T-helper 2 cell (primary cell): ENCODE measurements around the gene CCT4.
"Not testable (repeated sequence)": the region's sequence is repeated elsewhere in the genome, so short reads cannot be mapped to it uniquely, and the experiment has no call there.

ENCODE experiments used
- DNase-seq, 5 experiments: peaks; one replicate each; pipeline versions ENCODE4 v3.0.0 to v3.0.0-alpha.2; 2012 to 2022
- total RNA-seq, 2 donors: gene quantifications; one replicate each; lab custom pipeline; 2026; lab: John Stamatoyannopoulos, UW

Gene CCT4, protein sequence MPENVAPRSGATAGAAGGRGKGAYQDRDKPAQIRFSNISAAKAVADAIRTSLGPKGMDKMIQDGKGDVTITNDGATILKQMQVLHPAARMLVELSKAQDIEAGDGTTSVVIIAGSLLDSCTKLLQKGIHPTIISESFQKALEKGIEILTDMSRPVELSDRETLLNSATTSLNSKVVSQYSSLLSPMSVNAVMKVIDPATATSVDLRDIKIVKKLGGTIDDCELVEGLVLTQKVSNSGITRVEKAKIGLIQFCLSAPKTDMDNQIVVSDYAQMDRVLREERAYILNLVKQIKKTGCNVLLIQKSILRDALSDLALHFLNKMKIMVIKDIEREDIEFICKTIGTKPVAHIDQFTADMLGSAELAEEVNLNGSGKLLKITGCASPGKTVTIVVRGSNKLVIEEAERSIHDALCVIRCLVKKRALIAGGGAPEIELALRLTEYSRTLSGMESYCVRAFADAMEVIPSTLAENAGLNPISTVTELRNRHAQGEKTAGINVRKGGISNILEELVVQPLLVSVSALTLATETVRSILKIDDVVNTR
- 113 to 138 reads per million in 2 donors for total RNA-seq

DNA sequence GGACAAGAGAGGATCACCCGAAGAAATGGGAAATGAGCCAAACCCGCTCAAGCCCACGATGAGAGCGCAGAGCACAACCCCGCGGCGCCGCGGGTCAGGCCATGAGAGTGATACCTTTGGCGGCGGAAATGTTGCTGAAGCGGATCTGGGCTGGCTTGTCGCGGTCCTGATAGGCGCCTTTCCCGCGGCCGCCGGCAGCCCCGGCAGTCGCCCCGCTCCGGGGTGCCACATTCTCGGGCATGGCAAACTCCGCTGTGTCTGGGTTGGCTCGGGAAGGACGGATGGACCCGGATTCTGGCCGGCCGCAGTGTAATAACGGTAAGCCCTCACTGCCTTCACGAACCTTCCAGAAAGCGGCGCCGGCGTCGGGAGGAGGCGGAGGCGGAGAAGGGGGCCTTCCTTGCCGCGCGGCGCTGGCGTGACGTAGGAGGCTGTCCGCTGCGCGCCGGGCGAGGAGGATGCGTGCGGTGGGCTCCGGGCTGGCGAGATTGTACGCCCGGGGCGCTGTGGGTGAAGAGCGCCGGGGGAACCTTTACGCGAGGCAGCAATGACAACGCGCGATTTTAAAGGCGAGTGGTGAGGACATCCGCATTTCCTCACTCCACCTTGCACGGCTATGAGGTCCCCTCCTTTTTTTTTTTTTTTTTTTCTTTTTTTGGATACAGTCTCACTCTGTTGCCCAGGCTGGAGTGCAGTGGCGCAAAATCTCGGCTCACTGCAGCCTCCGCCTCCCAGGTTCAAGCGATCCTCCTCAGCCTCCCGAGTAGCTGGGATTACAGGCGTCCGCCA, at the start of gene CCT4:
CCT4 (minus strand) TSS at position 390 of the 789 bp plus-strand sequence; CDS start at position 241, 149 bp downstream.
- peak; percentile 77 to 92 (median 84) for DNase-seq

DNA sequence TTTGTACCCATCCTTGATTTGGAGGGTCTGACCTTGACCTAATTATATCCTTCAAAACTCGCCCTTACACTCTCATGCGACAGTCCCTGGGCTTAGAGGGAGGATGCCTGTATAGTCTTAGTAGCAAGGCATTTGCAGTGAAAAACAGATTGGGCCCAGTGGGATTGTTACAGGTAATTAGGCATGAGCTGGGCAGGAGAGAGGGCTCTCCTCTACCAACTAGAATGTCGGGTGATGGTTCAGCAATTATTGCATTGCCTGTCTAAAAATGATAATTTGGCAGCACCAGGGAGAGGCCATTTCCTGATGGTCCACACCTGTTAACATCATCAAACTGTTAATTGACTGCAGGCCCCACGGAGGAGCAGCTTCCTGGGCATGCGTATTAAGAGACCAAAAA, 49.4 kb upstream of the CCT4 start:
- DNase-seq, result no peak

DNA sequence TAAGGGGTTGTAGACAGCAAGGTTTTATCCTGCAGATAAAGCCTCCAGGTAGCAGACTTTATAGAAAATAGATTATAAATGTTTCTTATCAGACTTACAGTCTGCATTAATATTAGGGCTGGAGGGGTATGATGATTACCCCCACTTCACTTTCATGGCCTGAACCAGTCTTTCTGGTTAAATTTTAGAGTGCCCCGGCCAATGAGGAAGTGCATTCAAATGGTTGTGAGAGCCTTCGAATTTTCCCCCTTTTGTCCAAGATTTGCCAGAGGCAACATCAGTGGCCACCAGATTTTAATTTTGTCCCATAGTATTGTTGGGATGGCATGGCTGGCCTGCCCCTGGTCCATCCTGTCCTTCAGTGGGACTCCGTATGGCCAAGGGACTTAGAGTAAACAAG, 48.6 kb upstream of the CCT4 start:
- DNase-seq, result no peak

DNA sequence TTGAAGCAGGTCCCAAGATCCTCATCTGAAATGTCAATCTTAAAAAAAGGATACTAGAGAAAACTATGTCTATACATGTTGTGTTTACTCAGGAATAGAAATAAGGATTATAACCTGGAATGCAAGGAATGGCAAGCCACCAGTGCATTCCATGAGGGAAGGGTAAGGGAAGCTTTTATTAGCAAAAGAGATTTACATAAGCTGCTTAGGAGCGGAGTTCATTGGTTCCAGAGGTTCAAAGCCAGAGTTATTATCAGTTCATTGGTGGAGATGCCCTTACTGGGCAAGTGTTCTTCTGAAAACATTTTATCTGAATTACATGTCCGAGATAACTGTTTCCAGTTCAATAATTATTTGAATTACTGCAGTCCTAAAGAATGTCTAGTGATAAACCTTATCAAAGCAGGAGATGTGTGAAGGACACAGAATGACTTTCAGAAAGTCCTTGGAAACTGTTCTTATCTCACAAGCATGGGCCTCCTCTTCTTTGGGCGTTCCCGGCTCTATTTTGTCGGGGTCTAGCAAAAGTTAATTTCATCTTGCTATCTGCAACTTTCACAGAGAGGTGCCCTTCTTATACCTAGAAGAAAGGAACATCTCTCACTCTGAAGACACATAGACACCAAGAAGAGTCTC, 40.5 kb upstream of the CCT4 start:
- DNase-seq, result no peak

DNA sequence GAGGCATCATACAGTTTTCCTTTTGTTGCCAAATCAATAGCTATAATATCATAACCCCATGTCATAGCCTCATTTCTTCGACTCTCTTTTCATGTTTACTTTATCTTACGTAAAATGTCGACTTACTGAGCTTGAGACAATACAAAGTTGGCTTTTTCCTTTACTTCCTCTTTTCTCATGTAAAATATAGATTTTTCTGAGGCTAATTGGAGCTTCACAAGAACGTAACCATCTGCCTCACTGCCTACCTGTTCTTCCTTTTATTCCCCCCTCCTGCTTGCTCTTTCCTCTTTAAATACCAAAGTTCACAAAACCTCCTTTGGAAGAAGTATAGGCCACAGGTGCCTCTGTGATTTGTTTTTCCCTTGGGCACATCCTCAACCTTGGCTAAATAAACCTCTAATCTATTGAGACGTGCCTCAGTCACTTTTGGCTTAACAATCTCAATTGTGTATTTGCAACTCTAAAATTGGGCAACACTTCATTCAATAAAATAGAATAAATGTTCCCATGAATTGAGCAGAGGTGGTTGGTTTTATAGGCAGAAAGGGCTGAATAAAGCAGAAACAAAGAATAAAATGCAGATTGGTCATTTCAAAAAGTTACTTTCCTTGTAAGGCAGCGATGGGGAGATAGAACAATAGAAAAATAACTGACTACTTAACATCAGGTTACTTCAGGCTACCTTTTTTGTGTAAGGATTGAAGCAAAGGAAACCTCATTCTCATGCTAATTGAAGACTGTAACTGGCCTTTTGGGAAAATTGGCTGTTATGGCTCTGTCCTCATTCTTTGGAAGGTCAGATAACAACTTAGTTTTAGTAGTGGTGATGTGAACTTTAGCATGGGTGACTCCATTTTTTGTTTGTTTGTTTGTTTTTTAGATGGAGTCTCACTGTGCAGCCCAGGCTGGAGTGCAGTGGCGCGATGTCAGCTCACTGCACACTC, 38.3 kb upstream of the CCT4 start:
- no peak for DNase-seq

DNA sequence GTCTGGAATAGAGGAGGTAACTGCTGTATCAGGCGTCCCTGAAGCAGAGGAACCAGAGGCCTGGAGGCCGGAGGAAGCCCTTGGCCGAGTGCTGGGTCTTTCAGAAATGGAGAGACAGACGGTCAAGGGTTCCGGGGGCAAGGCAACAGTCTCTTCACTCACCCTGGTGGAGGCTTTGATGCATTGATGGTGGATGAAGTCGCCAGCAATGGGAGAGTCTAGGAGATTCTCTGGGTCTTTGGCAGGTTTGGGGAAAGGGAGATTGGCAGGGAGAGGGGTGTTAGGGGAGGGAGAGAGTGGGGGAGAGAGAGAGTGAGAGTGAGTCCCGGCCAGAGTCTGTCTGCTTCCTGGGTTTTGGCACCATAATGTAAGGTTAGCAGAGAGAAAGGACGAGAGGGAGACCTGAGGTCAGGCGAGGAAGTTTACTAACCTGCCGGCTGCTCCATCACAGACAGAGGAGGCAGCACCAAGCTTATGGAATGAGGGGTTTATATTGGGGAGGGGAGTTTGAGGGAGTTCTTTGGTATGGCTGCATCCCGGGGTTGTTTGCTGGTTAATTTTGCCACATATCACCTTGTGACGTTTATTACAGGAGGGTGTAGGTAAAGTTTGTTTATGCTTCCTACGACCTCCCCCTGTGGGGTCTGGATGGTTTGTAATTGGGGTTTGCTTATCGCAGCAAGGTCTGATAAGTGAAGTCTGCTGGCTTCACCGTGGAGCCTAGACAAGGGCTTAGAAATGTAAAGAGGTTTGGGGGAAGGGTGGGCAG, 36.6 kb upstream of the CCT4 start:
- no peak for DNase-seq

DNA sequence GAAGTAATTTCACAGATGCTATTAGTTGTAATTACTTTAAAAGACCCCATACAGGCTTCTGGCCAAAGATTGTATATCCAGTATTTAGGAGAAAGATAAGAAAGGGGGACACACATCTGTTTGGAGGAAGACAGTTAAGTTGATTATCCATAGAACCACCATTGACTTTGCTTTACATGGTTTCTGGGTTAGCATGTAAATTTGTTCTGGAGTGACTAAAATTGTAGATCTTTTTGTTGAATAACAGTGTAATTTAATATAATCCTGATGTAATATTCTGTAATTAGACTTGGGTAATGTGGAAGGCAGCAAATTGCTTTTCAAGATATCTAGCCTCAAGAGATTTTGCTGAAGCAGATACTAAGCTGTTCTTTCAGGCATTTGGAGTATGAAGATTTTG, 34.3 kb upstream of the CCT4 start:
- no peak for DNase-seq

DNA sequence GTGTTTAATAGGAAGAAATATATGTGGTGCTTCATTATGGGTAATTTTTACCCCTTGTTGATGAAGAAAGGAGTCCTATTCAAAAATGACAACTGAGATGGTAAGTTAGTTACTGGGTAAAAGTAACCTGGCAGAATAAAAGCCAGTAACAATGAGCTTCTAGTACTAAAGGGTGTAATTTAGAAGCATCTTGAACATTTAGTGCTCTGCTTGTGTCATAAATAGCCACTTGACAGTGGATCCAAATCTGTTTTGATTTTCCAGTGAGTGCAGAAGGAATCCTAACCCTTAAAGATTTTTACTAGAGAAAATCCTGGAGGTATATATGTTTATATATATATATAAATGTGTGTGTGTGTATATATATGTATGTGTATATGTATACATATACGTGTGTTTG, 32.1 kb upstream of the CCT4 start:
- no peak for DNase-seq

DNA sequence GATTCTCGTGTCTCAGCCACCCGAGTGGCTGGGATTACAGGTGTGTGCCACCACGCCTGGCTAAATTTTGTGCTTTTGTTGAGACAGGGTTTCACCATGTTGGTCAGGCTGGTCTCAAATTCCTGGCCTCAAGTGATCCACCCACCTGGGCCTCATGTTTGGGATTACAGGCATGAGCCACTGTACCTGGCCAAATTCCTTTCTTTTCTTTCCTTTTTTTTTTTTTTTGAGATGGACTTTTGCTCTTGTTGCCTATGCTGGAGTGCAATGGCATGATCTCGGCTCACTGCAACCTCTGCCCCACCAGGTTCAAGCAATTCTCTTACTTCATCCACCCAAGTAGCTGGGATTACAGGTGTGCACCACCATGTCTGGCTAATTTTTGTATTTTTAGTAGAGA, 26.3 kb upstream of the CCT4 start:
- not testable (repeated sequence) for DNase-seq

DNA sequence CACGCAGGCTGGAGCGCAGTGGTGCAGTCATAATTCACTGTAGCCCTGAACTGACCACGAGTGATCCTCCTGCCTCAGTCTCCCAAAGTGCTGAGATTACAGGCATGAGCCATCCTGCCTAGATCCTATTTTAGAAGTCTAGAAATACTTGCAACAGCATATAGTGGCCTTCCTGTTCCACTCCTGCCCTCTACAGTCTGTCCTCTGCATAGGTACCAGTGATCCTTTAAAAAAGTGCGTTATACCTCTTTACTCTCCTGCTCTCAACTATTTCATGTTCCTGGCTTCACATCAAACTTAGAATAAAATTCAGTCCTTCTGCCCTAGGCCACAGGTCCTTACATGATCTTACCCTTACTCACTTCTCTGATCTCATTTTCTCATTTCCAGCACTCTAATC, 23.1 kb upstream of the CCT4 start:
- peak in 1 of 5 experiments; percentile 23 for DNase-seq

DNA sequence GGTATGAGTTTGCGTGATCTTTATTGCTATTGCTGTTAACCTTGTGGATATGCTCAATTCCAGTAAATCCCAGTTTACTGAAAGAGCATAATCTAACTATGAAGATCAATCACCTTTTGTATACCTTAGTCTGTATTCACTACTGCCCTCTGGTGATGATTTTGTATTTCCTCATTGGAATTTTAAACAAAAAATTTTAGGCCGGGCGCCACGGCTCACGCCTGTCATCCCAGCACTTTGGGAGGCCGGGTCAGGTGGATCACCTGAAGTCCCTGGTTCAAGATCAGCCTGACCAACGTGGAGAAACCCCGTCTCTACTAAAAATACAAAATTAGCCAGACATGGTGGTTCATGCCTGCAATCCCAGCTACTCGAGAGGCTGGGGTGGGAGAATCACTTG, 22.1 kb upstream of the CCT4 start:
- DNase-seq, result no peak

DNA sequence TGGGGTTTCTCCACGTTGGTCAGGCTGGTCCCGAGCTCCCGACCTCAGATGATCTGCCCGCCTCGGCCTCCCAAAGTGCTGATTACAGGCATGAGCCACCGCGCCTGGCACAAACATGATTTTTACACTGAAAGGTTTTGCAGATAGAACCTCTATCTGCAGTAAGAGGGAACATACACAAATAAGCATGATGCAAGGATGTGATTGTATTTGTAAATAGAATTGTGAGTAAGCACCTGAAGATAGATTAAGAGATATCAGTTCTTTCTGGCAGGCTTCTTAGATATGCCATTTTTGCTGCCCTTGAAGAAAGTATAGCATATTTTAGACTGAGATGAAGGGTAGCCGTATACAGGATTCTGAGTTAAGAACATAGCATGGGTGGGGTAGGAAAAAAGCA, 20.7 kb upstream of the CCT4 start:
- no peak for DNase-seq

DNA sequence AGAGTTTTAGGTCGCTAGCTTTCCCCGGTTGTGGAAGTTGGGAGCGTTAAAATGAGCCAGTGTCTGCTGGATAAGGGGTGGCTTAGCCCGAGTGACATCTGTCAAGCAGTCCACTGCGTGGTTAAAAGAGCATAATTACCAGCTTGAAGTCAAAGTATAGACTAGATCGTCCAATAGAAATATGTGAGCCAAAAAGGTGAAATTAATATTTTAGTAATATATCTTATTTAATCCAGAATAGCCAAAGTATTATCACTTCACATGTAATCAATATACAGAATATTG, 17.7 kb upstream of the CCT4 start:
- no peak for DNase-seq

DNA sequence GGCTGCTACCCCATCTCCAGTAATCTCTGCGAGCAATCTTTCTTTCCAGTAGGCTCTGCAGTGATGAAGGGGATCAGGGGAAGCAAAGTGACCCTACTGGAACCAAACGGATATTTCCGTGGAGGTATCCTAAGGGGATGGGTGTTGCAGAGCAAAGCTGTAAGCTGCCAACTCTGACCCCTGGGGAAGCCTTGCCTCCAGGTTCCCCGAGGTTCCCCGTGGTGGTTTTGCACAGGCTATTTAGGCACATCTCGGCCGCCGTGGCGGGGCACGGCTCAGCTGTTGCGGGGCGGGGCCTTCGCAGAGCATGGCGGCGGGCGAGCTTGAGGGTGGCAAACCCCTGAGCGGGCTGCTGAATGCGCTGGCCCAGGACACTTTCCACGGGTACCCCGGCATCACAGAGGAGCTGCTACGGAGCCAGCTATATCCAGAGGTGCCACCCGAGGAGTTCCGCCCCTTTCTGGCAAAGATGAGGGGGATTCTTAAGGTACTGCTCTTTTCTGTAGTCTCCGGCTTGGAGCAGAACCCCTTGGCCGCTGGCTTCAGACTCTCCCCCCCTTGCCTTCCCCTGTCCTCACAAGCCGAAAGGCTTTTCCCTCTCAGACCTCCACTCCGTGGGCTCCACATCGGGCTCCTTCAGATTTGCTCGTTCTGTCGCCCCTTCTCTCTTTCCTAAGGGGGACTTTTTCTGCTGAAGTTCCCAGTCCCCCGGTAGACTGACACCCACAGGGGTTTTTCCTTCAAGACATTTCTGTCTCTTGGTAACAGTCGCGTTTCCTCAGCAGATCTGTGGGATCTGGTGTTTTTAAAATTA, 17.1 kb upstream of the CCT4 start, which contains the start of gene COMMD1:
COMMD1 (plus strand) TSS at position 303 of the 814 bp plus-strand sequence; CDS start at position 308, 5 bp downstream.
- peak; percentile 53 to 87 (median 71) for DNase-seq

DNA sequence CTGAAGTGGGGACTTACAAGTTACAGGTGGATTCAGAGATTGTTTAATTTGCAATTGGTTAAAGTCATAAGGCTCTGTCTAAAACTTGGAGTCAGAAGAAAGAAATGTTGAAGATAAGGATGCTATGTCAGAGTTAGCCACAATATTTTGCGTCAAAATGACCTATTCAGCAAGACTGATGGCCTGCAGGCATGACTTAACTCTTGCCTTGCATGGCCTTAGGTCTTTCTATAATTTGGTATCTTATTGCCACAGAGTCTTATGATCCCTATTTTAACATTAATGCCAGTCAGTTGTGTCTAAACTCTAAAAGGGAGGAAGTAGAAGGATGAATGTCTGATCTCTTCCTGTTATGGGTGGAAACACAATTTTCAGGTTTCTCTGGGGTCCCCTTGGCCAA, 11.8 kb upstream of the CCT4 start:
- no peak for DNase-seq

DNA sequence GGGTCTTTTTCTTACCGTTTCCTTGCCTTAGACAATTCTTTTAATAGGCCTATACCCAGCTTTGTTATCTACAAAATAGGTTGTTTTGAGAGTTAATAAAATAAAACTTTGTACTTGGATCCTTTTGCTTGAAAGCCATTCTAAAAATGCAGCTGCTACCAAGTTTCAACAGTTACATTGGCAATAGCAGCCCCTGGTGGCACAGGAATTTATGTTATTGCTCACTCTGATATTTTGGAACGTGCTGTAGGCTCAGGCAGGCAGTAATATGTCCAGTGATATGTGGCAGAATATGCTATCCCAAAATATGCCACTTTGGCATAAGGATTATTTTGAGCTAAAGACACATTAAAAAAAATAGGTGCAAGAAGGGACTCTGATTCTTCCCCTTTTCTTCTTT, 10.4 kb upstream of the CCT4 start:
- DNase-seq, result peak in 1 of 5 experiments; percentile 29

DNA sequence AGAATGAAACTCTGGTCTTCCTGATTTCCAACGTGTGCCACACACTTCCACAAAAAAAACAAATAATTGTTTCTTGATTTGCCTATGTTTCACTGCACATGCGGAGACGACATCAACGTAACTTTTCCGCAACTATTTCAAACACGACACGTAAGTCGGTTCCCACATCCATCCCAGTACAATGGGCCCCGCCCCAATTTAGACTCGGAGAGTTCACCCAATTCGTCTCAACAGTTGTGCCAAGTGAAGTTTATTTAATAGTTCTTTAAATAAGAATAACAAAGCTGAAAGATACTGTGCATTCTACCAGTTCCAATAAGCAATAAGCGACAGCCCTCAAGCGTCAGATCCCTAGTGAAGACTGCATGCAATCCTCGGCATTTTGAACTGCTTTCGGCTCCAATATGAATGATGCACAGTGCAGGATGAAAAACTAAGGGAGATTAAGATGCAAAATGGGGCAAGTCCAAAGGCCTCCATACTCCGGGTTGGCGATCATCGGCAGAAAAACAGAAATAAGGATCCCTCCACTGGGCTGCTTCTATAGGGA, 664 bp downstream of the CCT4 start:
- peak in 2 of 5 experiments; percentile 5 to 22 for DNase-seq

DNA sequence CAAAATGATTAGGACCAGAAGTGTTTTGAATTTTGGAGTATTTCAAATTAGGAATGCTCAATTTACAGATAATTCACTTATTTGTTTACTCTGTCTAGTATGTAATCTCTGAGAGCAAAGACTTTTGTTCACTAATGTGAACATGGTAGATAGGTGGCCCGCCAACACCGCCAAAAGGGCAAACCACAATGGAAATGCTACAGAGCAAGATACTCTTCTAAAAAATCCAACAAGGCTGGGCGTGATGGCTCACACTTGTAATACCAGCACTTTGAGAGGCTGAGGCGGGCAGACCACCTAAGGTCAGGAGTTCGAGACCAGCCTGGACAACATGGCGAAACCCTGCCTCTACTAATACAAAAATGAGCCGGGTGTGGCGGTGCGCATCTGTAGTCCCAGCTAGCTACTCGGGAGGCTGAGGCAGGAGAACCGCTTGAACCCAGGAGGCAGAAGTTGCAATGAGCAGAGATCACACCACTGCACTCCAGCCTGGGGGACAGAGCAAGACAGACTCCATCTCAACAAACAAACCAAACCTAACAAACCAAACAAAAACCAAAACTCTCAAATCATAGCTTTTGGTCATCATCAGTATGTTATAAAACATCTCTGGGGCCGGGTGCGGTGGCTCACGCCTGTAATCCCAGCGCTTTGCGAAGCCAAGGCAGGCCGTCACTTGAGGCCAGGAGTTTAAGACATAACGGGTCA, 2.4 kb downstream of the CCT4 start:
- DNase-seq, result no peak

DNA sequence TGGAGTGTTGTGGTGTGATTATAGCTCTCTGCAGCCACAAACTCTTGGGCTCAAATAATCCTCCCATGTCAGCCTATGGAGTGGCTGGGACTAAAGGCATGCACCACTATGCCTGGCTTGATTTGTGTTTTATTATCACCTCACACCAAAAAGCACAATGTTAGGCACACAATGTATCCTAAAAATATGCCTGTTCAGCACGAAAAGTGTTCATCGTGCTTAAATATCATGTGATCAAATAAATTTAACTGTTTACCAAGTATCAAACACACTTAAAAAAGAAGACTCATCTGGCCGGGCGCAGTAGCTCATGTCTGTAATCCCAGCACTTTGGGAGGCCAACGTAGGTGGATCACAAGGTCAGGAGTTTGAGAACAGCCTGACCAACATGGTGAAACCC, 5.6 kb downstream of the CCT4 start:
- no peak for DNase-seq
